Cerebellar cortex (tissue), 1 donor: ENCODE data around the gene CTAG1A.
"Not testable (repeated sequence)": the region's sequence is repeated elsewhere in the genome, so short reads cannot be mapped to it uniquely, and the experiment has no call there.

Source experiments
- DNase-seq: peaks from one replicate; pipeline ENCODE4 v3.0.0-alpha.2; 2015; ENCODE audit warnings: low spot score

CTAG1A gene

DNA sequence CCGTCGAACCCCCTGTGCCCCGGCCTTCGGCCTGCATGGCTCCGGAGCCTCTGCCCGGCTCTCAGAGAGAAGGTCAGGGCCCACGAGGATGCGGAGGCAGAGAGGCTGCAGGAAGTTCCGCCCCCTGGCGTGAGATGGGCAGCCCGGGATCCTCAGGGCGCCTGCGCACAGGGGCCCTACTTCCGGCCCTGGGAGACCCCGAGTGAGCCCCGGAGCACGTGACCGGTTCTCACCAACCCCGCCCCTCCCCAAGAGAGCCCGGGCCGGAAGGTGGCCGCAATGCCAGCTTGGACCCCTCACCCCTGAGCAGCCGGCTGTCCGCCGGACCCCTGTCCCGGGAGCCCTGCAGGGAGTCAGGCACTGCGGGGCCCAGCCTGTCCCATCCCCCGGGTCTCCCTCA is 34.2 kb downstream of the CTAG1A start, which contains the start of gene CTAG1B:
CTAG1B (minus strand) TSS at position 101 of the 400 bp plus-strand sequence; CDS start at position 37, 64 bp downstream.
- DNase-seq: not testable (repeated sequence)

DNA sequence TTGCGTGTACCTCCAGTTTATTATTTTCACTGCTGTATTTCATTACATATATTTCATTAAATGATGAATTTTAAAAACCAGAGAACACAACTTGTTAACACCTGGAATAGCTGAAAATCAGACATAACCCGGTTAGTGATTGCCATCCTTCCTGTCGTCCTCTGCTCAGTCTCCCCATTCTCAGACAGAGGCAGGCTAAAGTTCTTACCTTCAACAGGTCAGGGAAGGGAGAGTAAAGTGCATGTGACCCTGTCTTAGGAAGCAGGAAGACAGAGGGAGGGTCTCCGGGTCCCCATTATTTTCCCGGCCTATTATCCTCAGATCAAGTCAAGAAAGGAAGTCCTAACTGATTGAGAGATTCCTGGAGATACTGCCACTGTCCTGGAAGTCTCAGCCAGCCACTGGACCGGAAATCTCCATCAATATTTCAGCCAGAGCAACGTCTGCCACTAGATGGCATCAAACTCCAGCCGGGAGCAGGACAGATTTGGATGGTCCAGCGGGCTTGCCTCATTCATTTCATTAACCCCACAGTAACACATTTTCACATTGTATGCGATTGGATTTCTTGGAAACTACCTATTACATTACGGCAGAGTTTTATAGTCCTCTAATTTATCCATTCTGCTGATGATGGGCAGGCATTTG is 36.0 kb downstream of the CTAG1A start:
- not testable (repeated sequence) for DNase-seq

- DNase-seq: not testable (repeated sequence)
Measured at GRCh38 chrX:154628960-154629359, 44.0 kb downstream of the CTAG1A start.

DNA sequence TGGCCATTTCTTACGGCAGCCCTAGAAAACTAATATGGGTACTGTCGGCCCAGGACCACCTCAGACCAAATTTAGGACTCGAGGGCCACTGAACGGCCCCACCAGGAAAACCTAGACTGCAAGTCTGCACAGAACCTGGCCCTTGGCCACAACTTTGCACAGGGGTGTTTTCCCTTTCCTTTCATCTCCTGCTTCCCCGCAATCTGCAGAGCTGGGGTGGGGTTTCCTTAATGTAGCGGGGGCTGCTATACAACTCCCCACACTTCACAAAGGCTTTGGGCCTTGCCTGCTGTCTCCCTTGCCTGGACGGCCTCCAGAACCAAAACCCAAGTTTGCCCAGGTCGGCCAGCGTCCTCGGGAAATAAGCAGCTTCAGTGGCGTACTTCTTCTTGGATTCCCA is 46.0 kb downstream of the CTAG1A start:
- not testable (repeated sequence) for DNase-seq

DNA sequence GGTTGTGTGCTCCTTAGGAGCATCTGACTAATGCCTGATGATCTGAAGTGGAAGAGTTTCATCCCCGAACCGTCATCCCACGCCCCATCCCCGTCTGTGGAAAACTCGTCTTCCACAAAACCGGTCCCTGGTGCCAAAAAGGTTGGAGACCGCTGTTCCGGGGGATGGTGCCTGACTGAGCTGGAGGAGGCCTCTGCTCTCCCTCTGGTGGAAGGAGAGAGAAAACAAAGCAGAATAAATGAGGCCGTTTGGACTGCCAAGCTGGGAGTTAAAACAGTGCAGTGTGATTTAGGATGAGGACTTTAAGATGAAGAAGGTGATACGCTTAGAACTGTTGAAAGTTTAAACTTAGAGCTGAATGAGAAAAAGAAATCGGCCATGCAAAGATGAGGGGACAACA is 48.7 kb downstream of the CTAG1A start:
- DNase-seq: not testable (repeated sequence)
